Heart right ventricle (tissue), 16 donors: ENCODE data around the gene HTRA3. TPM values are rescaled to one million over a fixed set of nuclear protein-coding genes. Genes with fewer than 3 reads are reported as not detected.

Experiments used
- ATAC-seq, 8 donors: fragments of 200-7000 bp; cut with Tn5 transposase; one replicate each; pipeline ENCODE4 v1.9.1; 2020; ENCODE audit warnings: mild to moderate bottlenecking in 8 of 8, moderate library complexity in 8 of 8, moderate number of reproducible peaks in 1 of 8
- DNase-seq, 2 donors: peaks; one replicate each; pipeline ENCODE4 v3.0.0-alpha.2; 2020
- H3K27ac ChIP-seq, 10 donors: fragments of 200-600 bp; sonication (generic) in 2 of 10; one replicate each; pipeline versions ENCODE4 v1.5.0 to v1.8.0; 2020 to 2022; ENCODE audit warnings: mild to moderate bottlenecking in 3 of 10
- H3K27me3 ChIP-seq, 7 donors: fragments of 200-600 bp; one replicate each; pipeline ENCODE4 v1.8.0; 2021 to 2022; ENCODE audit warnings: mild to moderate bottlenecking in 2 of 7
- H3K36me3 ChIP-seq, 9 donors: fragments of 200-600 bp; sonication (generic) in 1 of 9; one replicate each; pipeline versions ENCODE4 v1.5.0 to v1.8.0; 2020 to 2022; ENCODE audit warnings: mild to moderate bottlenecking in 2 of 9
- H3K4me1 ChIP-seq, 9 donors: fragments of 200-600 bp; sonication (generic) in 1 of 9; one replicate each; pipeline versions ENCODE4 v1.5.0 to v1.8.0; 2020 to 2022; ENCODE audit warnings: mild to moderate bottlenecking in 4 of 9
- H3K4me3 ChIP-seq, 10 donors: fragments of 200-600 bp; sonication (generic) in 2 of 10; one replicate each; pipeline versions ENCODE4 v1.5.0 to v1.8.0; 2020 to 2022; ENCODE audit warnings: mild to moderate bottlenecking in 7 of 10, moderate library complexity in 2 of 10
- H3K9me3 ChIP-seq, 11 donors: fragments of 200-600 bp in 10 of 11; sonication (generic) in 2 of 11; one replicate each; pipeline versions ENCODE4 v1.5.0 to v1.8.0; 2013 to 2022; ENCODE audit warnings: mild to moderate bottlenecking in 2 of 11, control low read depth in 1 of 11, moderate library complexity in 1 of 11
- CTCF ChIP-seq, 9 donors: fragments of 200-600 bp; sonication (generic) in 2 of 9; IDR thresholded peaks; one replicate each; pipeline versions ENCODE4 v1.5.0 to v1.8.0; 2021 to 2022; ENCODE audit warnings: antibody characterized with exemption in 9 of 9, mild to moderate bottlenecking in 5 of 9, moderate library complexity in 1 of 9
- WGBS, 2 donors: extraction: QIAGEN DNeasy Blood & Tissue Kit; methylation state at CpG; one replicate each; pipeline ENCODE4 v1.1.7; 2013; ENCODE audit warnings: inconsistent platforms in 1 of 2; 5-methylcytosine and 5-hydroxymethylcytosine counted together
- intact Hi-C, 10 donors: fragments of 100-400 bp; cut with DNase I; formaldehyde crosslinking; loops; one replicate each; pipeline versions ENCODE4 v1.11.1 to v1.14.2; 2022
- polyA plus RNA-seq, 2 donors: library from polyadenylated mRNA; stranded (reverse); fragments of 200-250 nt; gene quantifications; one replicate each; pipeline ENCODE4 v1.2.3, GENCODE V29; 2013
- total RNA-seq, 10 donors: library from RNA; stranded (reverse); fragmentation: NEBNext Ultra II Directional in 3 of 10; extraction: Animal tissue kit (Norgen Biotek cat#: 25700) in 3 of 10; gene quantifications; one replicate each; pipeline versions ENCODE4 v1.2.1 to v1.2.4, GENCODE V29; 2021 to 2023
- donor health status: Arrhythmogenic right ventricular cardiomyopathy.
- donor health status: ischemic (EF 13 %, LVEDD 7.1; RV severe dilation, severe dysfunction).
- donor health status: healthy with polysubstance abuse.
- donor health status: DM: no; HTN: yes; CAD: no.
- donor health status: DM: no; HTN: no; CAD: no.
- donor health status: ischemic (EF 25% LVEDD 6.9; RV normal size, moderate dysfunction).
- donor health status: ischemic (EF 25% LVEDD 5.7; RV mildly dilated, moderate dysfunction).
- donor health status: healthy.
- donor health status: DM: yes; HTN: yes; CAD: no.
- donor health status: Ischemic cardiomyopathy.
- donor health status: ischemic (EF 35%, LVEDD 5.7; RV mildly dilated, moderate dysfunction).
- donor health status: nonischemic (EF 11% LVEDD 7.7; RV severe dilation, severe dysfunction).
- donor health status: DM: yes; HTN: yes; CAD: no.
- donor health status: PGD.
- donor health status: ischemic (EF 29% LVEDD 5.4; RV normal size, mild dysfunction).
- donor health status: nonischemic (EF 23%, LVEDD 6.1; RV moderate dilation, normal function).

HTRA3 gene
- total and polyA plus RNA-seq, 12 donors = 20.2 to 82.5 (median 54.2) TPM

DNA sequence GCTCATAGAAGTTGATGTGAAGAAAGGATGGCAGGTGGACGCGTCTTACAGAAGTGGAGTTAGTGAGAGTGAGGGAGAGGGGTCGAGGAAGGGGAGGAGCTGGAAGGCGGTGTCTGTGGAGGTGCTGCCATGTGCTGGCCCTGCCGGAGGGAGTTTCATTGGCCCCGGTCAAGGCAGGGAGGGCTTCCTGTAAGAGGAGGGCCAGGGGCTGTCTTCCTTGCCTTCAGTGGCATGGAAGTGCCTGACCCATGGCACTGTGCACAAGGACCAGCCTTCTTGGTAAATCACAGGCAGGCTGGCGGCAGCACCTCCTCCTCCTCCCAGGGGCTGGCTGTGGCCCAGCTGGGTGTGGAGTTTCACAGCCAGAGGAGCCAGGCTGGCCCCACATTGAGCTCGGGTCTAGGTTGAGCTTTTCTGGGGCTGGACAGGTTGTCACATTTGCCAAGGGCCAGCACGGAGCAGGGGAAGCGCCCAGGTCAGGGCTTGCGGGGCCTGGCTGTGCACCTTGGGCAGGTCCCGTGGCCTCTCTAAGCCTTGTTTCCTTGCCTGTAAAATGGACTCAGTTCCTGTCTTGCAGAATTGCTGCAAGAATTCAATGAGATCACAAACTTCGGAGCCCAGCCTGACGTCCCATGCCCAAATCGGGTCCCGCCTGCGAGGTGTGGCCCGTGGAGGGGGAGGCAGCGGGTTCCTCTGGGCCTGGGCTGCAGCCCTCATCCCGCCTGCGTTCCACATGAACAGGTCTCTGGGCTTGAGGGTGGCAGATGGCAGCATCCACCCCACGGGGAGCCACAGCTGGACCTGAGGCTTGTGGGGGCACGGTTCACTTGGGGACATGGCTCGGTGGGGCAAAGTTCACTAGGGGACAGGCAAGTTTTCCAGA is 7.0 kb downstream of the HTRA3 start:
- peaks cover 58 to 97% (median 80%) of the 10 kb centered on the region in 9 donors for H3K4me1 ChIP-seq
- peak in 5 of 8 donors; percentile 17 to 38 (median 28) for ATAC-seq
- peak overlapping the region in 8 of 10 donors; percentile 8 to 86 (median 42) for H3K27ac ChIP-seq
- intact Hi-C loops = loop anchor here in 1 of 10 donors (10.0 kb wide), 1 partner anchor 128 kb away; no protein-coding TSS in a partner anchor
- peak; percentile 56 to 80 for DNase-seq
- TF ChIP-seq CTCF (IDR thresholded peaks at IDR 0.05) = no peak
- H3K9me3 ChIP-seq = no peaks in the 10 kb centered on the region
- no peaks in the 10 kb centered on the region for H3K27me3 ChIP-seq
- WGBS, 2 donors = 52 to 55% methylated on average over 24 of the region's 24 CpGs
- no peak overlapping the region for H3K4me3 ChIP-seq
- H3K36me3 ChIP-seq = no peaks in the 10 kb centered on the region

GRCh38 chr4:8277356-8278008 is 7.9 kb downstream of the HTRA3 start:
- DNase-seq = peak in 1 of 2 donors; percentile 11
- no peak for ATAC-seq
- Histone ChIP-seq H3K27me3 (no peaks in the 10 kb centered on the region), H3K4me3 (no peak overlapping the region), H3K27ac (peak overlapping the region in 6 of 10 donors; percentile 20 to 86 (median 31)), H3K4me1 (peaks cover 55 to 96% (median 78%) of the 10 kb centered on the region in 9 donors), H3K36me3 (peaks cover 0 to 1% (median 0%) of the 10 kb centered on the region in 9 donors), H3K9me3 (no peaks in the 10 kb centered on the region)
- no peak for TF ChIP-seq CTCF (IDR thresholded peaks at IDR 0.05)
- WGBS, 2 donors = 89 to 90% methylated on average over 11 of the region's 11 CpGs
- intact Hi-C loops = loop anchor here in 1 of 10 donors (10.0 kb wide), 1 partner anchor 127 kb away; no protein-coding TSS in a partner anchor

GRCh38 chr4:8278009-8278395 is 8.4 kb downstream of the HTRA3 start:
- WGBS, 2 donors = 64 to 67% methylated on average over 6 of the region's 6 CpGs
- no peak overlapping the region for H3K4me3 ChIP-seq
- H3K36me3 ChIP-seq = peaks cover 0 to 6% (median 0%) of the 10 kb centered on the region in 9 donors
- ATAC-seq (no peak), DNase-seq (peak in 1 of 2 donors; percentile 18)
- no peaks in the 10 kb centered on the region for H3K9me3 ChIP-seq
- peaks cover 49 to 90% (median 72%) of the 10 kb centered on the region in 9 donors for H3K4me1 ChIP-seq
- no peak for TF ChIP-seq CTCF (IDR thresholded peaks at IDR 0.05)
- peak overlapping the region in 3 of 10 donors; percentile 23 to 39 (median 37) for H3K27ac ChIP-seq
- intact Hi-C loops = loop anchor here in 1 of 10 donors (10.0 kb wide), 1 partner anchor 127 kb away; no protein-coding TSS in a partner anchor
- no peaks in the 10 kb centered on the region for H3K27me3 ChIP-seq
